ENCODE results near the gene PHF14.

DNA sequence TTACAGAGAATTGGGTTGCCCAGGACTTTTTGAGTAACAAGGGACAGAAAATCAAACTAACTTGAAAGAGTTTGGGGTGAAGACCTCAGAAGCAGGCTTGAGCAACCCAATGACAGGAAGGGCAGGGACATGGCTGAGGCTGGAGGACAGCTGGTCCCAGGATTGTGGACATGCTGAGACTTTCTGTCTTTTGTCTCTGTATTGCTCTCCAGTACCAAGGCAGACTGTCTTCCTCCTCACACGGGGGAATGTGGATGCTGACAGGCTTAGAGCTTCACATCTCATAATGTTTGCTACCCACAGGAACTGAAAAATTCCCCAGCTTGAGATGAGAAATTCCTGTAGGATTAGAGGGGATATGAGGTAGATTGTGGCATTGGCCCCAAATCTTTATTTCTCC, 229.6 kb downstream of the PHF14 start:
- TF ChIP-seq, protein P1, sequence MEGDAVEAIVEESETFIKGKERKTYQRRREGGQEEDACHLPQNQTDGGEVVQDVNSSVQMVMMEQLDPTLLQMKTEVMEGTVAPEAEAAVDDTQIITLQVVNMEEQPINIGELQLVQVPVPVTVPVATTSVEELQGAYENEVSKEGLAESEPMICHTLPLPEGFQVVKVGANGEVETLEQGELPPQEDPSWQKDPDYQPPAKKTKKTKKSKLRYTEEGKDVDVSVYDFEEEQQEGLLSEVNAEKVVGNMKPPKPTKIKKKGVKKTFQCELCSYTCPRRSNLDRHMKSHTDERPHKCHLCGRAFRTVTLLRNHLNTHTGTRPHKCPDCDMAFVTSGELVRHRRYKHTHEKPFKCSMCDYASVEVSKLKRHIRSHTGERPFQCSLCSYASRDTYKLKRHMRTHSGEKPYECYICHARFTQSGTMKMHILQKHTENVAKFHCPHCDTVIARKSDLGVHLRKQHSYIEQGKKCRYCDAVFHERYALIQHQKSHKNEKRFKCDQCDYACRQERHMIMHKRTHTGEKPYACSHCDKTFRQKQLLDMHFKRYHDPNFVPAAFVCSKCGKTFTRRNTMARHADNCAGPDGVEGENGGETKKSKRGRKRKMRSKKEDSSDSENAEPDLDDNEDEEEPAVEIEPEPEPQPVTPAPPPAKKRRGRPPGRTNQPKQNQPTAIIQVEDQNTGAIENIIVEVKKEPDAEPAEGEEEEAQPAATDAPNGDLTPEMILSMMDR (IDR thresholded peaks at IDR 0.05), result no peak
- TF ChIP-seq POLR2A (IDR thresholded peaks at IDR 0.05), result no peak
